IPS-20b (cell line): ENCODE measurements around the gene NAA60.
"Not testable (repeated sequence)": the region's sequence is repeated elsewhere in the genome, so short reads cannot be mapped to it uniquely, and the experiment has no call there.

ENCODE experiments used
- H3K27ac ChIP-seq: one replicate; pipeline ENCODE4 v1.5.1; 2013; ENCODE audit warnings: low read length
- H3K27me3 ChIP-seq: 2 replicates; pipeline ENCODE4 v1.6.1; 2013; ENCODE audit warnings: mild to moderate bottlenecking, low read length, inconsistent platforms; ENCODE audit not compliant: insufficient read depth
- H3K36me3 ChIP-seq: 2 replicates; pipeline ENCODE4 v1.6.1; 2013; ENCODE audit warnings: low read depth, mild to moderate bottlenecking, inconsistent platforms, low read length, moderate library complexity; ENCODE audit not compliant: insufficient read depth
- H3K4me1 ChIP-seq: 2 replicates; pipeline ENCODE4 v1.6.1; 2013; ENCODE audit warnings: mild to moderate bottlenecking, control low read depth, inconsistent platforms, low read length, moderate library complexity; ENCODE audit not compliant: insufficient read depth
- H3K4me3 ChIP-seq: 2 replicates; pipeline ENCODE4 v1.5.1; 2013; ENCODE audit warnings: mild to moderate bottlenecking, low read length, inconsistent platforms
- H3K9ac ChIP-seq: 2 replicates; pipeline ENCODE4 v1.6.1; 2013; ENCODE audit warnings: low read depth, mild to moderate bottlenecking, inconsistent platforms, low read length, moderate library complexity
- H3K9me3 ChIP-seq: 2 replicates; pipeline ENCODE4 v1.6.1; 2013; ENCODE audit warnings: mild to moderate bottlenecking, low read depth, low read length, inconsistent platforms; ENCODE audit not compliant: insufficient read depth

NAA60 gene

DNA sequence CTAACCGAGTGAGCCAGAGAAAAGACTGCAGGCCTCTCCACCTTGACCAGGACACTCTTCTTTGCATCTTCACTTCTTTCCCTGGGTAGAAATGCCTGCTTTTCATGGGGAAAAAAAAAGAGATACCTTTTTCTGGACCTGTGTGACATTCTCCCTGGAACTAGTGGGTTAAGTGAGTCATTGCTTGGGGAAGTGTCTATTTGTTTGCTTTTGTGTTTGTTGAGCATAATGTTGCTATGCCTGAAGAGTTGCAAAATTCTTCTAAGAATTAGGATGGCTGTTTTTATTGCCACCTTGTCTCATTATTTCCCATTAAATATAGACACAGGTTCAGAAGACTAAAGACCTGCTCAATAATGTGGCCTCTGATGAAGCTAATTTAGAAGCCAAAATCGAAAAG, 76.1 kb downstream of the NAA60 start:
- no peak overlapping the region for H3K9ac ChIP-seq
- no peaks in the 10 kb centered on the region for H3K9me3 ChIP-seq
- H3K36me3 ChIP-seq = peaks cover 54% of the 10 kb centered on the region
- no peaks in the 10 kb centered on the region for H3K27me3 ChIP-seq
- H3K27ac ChIP-seq = no peak overlapping the region
- no peak overlapping the region for H3K4me3 ChIP-seq
- no peaks in the 10 kb centered on the region for H3K4me1 ChIP-seq

DNA sequence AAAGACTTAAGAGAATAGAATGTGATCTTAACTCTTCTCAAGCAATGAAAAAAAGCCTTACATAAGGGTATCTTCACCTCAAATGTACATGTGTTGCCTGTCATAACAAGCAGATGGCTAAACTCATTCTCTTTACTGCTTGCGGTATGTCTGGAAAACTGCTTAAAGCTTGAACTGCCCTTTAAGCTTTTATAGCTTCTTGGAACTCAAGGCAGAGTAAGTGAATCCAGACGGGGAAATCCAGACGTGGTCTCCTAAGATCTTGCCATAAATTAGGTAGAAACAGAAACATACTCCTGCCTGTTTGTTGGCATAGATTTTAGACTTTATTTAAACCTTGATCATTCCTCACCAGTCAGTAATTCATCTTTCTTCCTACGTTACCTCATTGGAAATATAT, 76.9 kb downstream of the NAA60 start:
- no peaks in the 10 kb centered on the region for H3K27me3 ChIP-seq
- H3K4me3 ChIP-seq = no peak overlapping the region
- H3K27ac ChIP-seq = no peak overlapping the region
- H3K9ac ChIP-seq = no peak overlapping the region
- H3K4me1 ChIP-seq = no peaks in the 10 kb centered on the region
- no peaks in the 10 kb centered on the region for H3K9me3 ChIP-seq
- peaks cover 49% of the 10 kb centered on the region for H3K36me3 ChIP-seq

DNA sequence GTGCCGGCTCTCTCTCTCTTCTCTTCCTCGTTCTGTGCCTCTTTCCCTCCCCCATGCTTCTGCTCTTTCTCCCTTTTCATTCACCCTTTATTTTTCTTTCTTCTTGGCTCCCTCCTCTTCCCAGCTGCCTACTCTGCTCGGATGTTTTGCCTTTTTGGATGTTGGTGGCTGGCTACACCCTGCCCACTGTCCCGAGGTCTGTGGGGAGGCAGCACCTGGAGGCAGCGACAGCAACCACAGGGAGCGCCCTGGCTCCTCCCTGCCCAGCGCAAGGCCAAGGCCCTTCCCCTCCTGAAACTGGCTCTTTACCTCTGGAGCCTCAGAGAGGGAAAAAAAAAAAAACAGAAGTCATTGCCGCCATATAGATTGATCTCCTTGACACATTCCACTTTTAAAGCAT, 77.4 kb downstream of the NAA60 start:
- H3K4me3 ChIP-seq = no peak overlapping the region
- H3K9me3 ChIP-seq = no peaks in the 10 kb centered on the region
- H3K9ac ChIP-seq = no peak overlapping the region
- H3K27ac ChIP-seq = no peak overlapping the region
- H3K27me3 ChIP-seq = no peaks in the 10 kb centered on the region
- peaks cover 45% of the 10 kb centered on the region for H3K36me3 ChIP-seq
- H3K4me1 ChIP-seq = no peaks in the 10 kb centered on the region

DNA sequence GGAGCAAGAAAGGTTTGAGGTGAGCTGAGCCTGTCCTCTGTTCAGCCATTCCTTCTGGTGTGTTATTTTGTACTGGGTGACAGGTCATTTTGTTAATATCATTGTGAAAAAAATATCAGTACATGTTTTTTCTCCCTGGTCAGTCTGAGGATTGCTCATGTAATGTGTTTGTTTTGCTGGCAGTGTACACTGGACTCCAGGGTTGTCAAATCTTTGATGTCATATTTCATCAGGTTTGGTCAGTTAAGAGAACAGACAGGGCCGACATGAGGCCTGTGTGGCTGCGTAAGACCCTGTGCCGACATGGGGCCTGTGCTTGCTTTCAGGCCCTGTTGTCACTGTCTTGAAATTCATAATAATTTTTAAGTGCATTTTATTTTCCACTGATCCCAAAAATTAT, 79.8 kb downstream of the NAA60 start:
- H3K9me3 ChIP-seq = no peaks in the 10 kb centered on the region
- peaks cover 48% of the 10 kb centered on the region for H3K36me3 ChIP-seq
- no peaks in the 10 kb centered on the region for H3K27me3 ChIP-seq
- H3K4me1 ChIP-seq = no peaks in the 10 kb centered on the region
- no peak overlapping the region for H3K4me3 ChIP-seq
- no peak overlapping the region for H3K9ac ChIP-seq
- H3K27ac ChIP-seq = no peak overlapping the region

DNA sequence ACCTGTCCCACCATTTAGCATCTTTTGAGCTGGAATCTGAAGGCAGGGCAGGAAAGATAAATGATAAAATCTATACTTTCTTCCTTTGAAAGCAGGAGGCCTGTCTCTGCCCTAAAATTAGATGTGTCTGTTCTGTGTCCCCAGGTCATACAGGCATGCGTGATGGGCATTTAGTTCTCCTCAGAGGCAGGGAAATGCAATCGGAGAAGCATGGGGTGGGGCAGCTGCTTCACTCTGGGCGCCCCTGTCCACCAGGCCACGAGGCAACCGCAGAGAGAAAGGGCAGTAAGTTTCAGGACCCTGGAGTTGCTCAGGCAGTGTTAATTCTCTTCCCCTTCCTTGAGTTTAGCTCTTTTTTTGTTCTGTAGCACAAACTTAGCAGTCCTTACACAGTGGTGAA, 82.5 kb downstream of the NAA60 start:
- Histone ChIP-seq H3K4me1 (no peaks in the 10 kb centered on the region), H3K4me3 (no peak overlapping the region), H3K27ac (no peak overlapping the region), H3K27me3 (no peaks in the 10 kb centered on the region), H3K9ac (no peak overlapping the region; the same call in 1 of the 2 replicates), H3K36me3 (peaks cover 35% of the 10 kb centered on the region), H3K9me3 (no peaks in the 10 kb centered on the region)

DNA sequence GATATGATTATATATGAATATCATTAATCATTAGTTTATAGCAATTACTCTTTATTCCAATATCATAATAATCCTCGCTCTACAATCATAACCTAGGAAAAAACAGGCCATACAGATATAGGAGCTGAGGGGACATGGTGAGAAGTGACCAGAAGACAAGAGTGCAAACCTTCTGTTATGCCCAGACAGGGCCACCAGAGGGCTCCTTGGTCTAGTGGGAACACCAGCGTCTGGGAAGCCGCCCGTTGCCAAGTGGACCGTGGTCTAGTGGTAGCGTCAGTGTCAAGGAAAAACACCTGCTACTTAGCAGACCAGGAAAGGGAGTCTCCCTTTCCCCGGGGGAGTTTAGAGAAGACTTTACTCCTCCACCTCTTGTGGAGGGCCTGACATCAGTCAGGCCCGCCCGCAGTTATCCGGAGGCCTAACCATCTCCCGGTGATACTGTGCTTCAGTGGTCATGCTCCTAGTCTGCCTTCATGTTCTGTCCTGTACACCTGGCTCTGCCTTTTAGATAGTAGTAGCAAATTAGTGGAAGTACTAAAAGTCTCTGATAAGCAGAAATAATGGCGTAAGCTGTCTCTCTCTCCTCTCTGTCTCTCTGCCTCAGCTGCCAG, 83.8 kb downstream of the NAA60 start:
- H3K9ac ChIP-seq, H3K9me3 ChIP-seq, H3K27ac ChIP-seq, H3K4me3 ChIP-seq, H3K27me3 ChIP-seq, H3K4me1 ChIP-seq: not testable (repeated sequence)
- peaks cover 33% of the 10 kb centered on the region for H3K36me3 ChIP-seq

DNA sequence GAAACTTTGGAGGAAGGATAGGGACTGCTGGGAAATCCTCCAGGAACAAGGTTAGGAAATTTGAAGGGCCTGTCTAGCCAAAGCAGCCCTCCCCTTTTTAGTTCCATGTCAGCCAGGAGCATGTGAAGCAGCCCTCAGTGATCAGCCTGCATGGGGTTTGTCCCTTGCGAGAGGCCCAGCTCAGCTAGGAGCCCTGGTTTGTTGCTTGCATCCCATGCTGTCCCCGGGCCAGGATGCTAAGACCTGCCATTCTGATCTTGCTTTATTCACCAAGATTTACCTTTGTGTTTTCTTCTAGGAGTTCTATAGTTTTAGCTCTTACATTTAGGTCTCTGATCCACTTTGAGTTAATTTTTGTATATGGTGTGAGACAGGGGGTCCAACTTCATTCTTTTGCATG, 84.9 kb downstream of the NAA60 start:
- Histone ChIP-seq H3K4me1 (no peaks in the 10 kb centered on the region), H3K9me3 (no peaks in the 10 kb centered on the region), H3K4me3 (no peak overlapping the region), H3K27ac (no peak overlapping the region), H3K36me3 (peaks cover 33% of the 10 kb centered on the region), H3K9ac (no peak overlapping the region), H3K27me3 (no peaks in the 10 kb centered on the region)

DNA sequence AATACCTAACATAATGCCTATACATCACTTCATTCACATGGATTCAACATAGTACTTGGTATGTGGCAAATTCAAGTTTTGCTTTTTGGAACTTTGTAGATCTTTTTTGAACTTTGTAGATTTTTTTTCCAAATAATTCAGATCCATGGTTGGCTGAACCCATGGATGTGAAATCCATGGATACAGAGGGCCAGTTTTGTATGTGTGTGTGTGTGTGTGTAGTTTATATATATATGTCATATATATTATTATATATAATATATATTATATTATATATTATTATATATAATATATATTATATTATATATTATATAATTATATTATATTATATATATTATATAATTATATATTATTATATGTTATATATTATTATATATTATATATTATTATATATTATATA, 85.7 kb downstream of the NAA60 start:
- Histone ChIP-seq H3K27ac (no peak overlapping the region), H3K36me3 (peaks cover 26% of the 10 kb centered on the region)

DNA sequence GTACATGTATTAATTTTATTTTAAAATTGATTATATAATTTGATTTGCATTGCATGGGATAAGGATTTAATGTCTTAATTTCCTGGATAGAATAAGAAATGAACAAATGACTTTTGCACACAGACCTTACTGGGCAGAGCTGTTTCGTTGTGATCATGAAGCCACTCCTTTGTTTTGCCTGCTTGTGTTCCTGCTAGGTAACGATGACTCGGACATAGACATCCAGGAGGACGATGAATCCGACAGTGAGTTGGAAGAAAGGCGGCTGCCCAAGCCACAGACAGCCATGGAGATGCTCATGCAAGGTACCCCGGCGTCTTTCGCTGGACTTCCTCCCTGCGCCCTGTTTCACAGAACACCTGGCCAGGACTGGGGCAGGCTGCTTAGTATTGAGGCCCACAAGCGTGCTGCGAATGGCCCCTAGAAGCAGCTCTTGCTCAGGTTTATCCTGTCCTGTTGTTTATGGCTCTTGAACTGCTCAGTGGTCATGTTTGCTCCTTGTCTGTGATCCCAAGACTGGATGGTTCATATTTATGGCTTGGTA, 87.0 kb downstream of the NAA60 start:
- Histone ChIP-seq H3K27ac (no peak overlapping the region), H3K4me1 (no peaks in the 10 kb centered on the region), H3K36me3 (peaks cover 26% of the 10 kb centered on the region), H3K4me3 (no peak overlapping the region), H3K9ac (no peak overlapping the region), H3K27me3 (no peaks in the 10 kb centered on the region), H3K9me3 (no peaks in the 10 kb centered on the region)

More for the DNA sequence above, 85.7 kb downstream of the NAA60 start:
- Histone ChIP-seq H3K4me3 (no peak overlapping the region), H3K27me3 (no peaks in the 10 kb centered on the region), H3K9me3 (no peaks in the 10 kb centered on the region), H3K4me1 (no peaks in the 10 kb centered on the region), H3K9ac (no peak overlapping the region)

DNA sequence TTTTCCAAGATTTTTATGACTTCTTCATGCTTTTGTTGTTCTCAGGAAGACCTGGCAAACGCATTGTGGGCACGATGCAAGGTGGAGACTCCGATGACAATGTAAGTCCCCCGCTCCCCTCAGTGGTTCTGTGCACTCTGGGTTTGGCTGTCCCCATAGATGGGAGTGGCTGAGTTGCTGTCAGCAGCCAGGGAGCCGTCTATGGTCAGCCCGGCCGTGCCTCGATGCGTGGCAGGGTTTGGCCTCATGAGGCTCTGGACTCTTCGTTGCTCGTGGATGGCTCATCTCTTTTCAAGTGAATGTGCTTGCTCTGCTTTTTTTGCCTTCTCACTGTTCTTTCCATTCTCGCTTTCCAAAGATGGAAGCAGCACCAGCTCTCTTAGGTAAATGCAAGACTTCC, 89.3 kb downstream of the NAA60 start:
- Histone ChIP-seq H3K27me3 (no peaks in the 10 kb centered on the region), H3K9ac (no peak overlapping the region), H3K4me1 (no peaks in the 10 kb centered on the region), H3K9me3 (no peaks in the 10 kb centered on the region), H3K27ac (no peak overlapping the region), H3K4me3 (no peak overlapping the region), H3K36me3 (peaks cover 36% of the 10 kb centered on the region)

DNA sequence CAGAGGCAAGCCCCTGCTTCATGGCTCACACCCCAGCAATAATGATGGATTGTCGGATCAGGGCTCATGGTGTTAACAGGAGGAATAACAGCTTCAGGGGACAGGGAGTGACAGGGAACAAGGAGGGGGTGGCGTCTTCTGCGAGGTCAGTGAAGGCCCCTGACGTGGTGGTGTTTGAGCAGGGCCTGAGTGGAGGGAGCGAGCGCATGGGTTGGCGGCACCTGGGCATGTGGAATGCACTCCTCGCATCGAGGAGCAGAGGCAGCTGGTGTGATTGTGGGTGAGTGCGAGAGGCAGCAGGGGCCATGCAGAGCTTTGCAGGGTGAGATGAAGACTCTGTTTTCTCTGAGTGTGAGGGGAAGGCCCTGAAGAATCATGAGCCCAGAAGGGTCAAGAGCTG, 90.6 kb downstream of the NAA60 start:
- Histone ChIP-seq H3K9me3 (no peaks in the 10 kb centered on the region), H3K4me1 (no peaks in the 10 kb centered on the region), H3K36me3 (peaks cover 31% of the 10 kb centered on the region), H3K27ac (no peak overlapping the region), H3K9ac (no peak overlapping the region), H3K27me3 (no peaks in the 10 kb centered on the region), H3K4me3 (no peak overlapping the region)

DNA sequence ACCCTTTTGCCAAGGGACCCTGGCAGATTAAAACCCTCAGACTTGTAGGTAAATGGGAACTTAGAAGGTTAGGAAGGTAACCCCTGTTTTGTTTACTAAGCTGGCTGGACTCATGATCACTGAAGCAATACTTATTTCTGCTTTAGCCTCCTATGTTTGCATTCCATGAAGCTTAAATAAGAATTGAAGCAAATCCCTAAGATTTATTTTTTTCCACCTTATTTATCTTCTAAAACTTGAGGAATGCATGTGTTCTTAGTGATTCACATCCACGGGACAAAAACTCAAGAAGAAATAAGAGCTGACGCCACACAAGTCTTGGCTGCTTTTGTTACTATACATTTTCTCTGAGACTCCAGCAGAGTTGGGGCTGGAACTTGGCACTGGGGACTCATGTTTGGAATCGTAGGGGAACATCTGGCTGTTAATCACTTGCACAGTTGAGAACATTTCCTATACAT, 92.8 kb downstream of the NAA60 start:
- H3K4me1 ChIP-seq = peaks cover under 1% of the 10 kb centered on the region; the same call in 1 of the 2 replicates
- no peak overlapping the region for H3K9ac ChIP-seq
- H3K4me3 ChIP-seq = no peak overlapping the region
- H3K9me3 ChIP-seq = no peaks in the 10 kb centered on the region
- H3K36me3 ChIP-seq = peaks cover 27% of the 10 kb centered on the region
- H3K27ac ChIP-seq = no peak overlapping the region
- H3K27me3 ChIP-seq = no peaks in the 10 kb centered on the region
